Astrocyte of the spinal cord (primary cell): Measurements from ENCODE around the gene SPSB3.
"Not testable (repeated sequence)": the region's sequence is repeated elsewhere in the genome, so short reads cannot be mapped to it uniquely, and the experiment has no call there.

Experiments used
- DNase-seq: peaks from one replicate; pipeline ENCODE4 v3.0.0; 2011; ENCODE audit warnings: low read depth, low spot score
- H3K4me3 ChIP-seq: 2 replicates; pipeline ENCODE4 v1.5.1; 2011; ENCODE audit warnings: low read depth, mild to moderate bottlenecking, low read length, moderate library complexity
- CTCF ChIP-seq: IDR thresholded peaks from 2 replicates; pipeline ENCODE4 v1.5.1; 2012; ENCODE audit warnings: low read depth, mild to moderate bottlenecking, low read length, inconsistent platforms
- in situ Hi-C: cut with HindIII; loops from 2 replicates; pipeline ENCODE4 v1.10.0; 2017; ENCODE audit warnings: low sequenced_read_pairs

SPSB3 gene

GRCh38 chr16:1741553-1742165 is 40.7 kb downstream of the SPSB3 start:
- DNase-seq = no peak
- no peak for TF ChIP-seq CTCF
- no peak overlapping the region for H3K4me3 ChIP-seq
- in situ Hi-C loops = no loop called here

GRCh38 chr16:1740781-1741490 is 41.4 kb downstream of the SPSB3 start:
- in situ Hi-C loops = no loop called here
- TF ChIP-seq CTCF = no peak
- H3K4me3 ChIP-seq = no peak overlapping the region

GRCh38 chr16:1740234-1740633 is 42.1 kb downstream of the SPSB3 start:
- H3K4me3 ChIP-seq = no peak overlapping the region
- TF ChIP-seq CTCF = no peak
- DNase-seq = no peak
- in situ Hi-C loops = no loop called here

More at GRCh38 chr16:1740781-1741490, 41.4 kb downstream of the SPSB3 start:
- DNase-seq = no peak

- no peak for DNase-seq
- no peak overlapping the region for H3K4me3 ChIP-seq
- in situ Hi-C loops = no loop called here
- no peak for TF ChIP-seq CTCF
Measured at GRCh38 chr16:1734816-1735215, 47.6 kb downstream of the SPSB3 start.

- no peak for DNase-seq
- no peak overlapping the region for H3K4me3 ChIP-seq
- no peak for TF ChIP-seq CTCF
- in situ Hi-C loops = no loop called here
Measured at GRCh38 chr16:1734123-1734522, 48.2 kb downstream of the SPSB3 start.

GRCh38 chr16:1732551-1732987 is 49.8 kb downstream of the SPSB3 start:
- in situ Hi-C loops, DNase-seq, H3K4me3 ChIP-seq: not testable (repeated sequence)

GRCh38 chr16:1732071-1732470 is 50.3 kb downstream of the SPSB3 start:
- no peak overlapping the region for H3K4me3 ChIP-seq
- TF ChIP-seq CTCF = no peak
- no peak for DNase-seq
- in situ Hi-C loops = no loop called here
